GM21717 (cell line): ENCODE results near the gene IGDCC3.
"Not testable (repeated sequence)": the region's sequence is repeated elsewhere in the genome, so short reads cannot be mapped to it uniquely, and the experiment has no call there.

Experiments used
- ATAC-seq: cut with Tn5 transposase; IDR thresholded peaks from one replicate; pipeline ENCODE4 v1.9.1; 2021; ENCODE audit warnings: mild to moderate bottlenecking, moderate library complexity; ENCODE audit not compliant: unreplicated experiment

The IGDCC3 gene

DNA sequence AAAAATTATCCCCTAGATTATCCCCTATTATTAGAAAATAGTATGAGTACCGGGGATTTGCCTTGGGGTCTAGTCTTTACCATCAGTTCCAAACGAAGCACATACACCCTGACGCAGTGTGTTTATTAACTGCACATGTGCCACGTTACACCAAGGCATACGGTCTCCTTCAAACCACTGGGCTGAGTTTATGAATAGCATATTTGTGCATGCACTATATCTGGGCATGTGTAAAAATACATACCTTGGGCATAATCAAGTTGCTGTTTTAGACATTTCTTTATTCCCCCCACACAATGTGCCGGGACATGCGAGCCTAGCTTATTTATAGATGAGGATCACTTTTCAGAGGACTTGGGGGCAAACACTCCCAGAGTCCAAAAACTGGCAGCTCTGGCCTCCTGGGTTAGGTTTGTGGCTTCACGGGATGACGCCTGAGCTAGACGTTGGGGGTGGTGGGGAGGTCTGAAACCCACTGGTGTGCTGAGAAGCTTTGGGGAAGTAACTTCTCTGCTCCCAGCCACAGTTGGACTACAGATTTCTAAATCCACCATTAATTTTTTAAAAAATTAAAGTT is 28.7 kb upstream of the IGDCC3 start:
- ATAC-seq, result no peak

DNA sequence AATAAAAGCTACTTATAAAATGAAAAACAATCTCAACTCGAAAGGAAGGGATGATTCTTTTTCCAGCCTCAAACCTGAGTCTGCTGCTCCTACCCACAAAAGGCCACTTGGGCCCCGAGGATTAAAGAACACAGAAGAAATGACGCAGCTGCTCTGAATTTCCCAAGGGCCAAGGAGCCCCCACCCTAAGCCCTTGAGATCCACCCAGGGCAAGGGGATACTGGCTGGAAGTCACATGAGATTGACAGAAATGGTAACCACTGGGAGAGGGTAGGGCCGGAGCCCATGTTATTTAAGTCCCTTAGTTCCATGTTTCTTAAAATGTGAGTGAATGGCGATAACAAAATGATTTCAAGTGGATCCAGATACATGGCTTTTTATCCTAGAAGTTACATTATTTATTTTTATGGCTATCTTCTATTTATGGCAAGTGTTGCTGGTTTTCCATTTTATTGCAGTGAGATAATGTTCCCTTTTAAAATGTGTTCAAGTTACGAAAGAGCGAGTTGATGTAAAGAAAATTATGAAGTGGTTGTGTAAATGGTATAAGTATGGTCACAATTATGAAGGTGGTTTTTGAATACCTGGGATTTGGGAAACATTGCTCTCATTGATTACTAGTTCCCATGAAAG is 28.1 kb upstream of the IGDCC3 start:
- ATAC-seq, result no peak

DNA sequence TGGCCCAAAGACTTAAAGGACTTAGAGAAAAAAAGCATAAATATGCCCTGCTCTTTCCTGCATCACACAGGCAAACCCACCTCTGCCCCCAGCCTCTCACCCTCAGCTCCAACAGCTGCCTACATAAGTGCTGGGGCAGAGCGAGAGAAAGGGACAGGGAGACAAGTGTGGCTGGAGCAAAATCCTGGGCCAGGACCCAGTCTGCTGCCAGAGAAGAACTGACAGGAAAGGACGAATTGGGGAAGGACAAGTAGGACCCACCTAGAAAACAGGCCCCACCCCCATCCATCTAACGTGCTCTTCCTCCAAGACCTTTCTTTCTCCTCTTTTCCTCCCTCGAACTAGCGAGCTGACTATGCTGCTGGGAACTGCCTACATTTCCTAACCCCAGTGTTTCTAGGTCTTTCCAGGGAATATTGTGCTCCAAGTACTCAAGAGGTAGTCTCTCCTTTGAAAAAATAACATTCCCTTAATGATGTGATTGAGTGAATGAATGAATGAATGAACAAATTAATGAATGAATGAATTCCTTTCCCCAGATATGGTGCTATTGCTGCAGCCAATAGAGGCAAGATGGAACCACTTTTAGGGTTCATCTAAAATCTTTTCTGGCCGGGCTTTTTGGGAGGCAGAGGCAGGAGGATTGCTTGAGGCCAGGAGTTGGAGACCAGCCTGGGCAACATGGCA is 26.5 kb upstream of the IGDCC3 start:
- no peak for ATAC-seq

DNA sequence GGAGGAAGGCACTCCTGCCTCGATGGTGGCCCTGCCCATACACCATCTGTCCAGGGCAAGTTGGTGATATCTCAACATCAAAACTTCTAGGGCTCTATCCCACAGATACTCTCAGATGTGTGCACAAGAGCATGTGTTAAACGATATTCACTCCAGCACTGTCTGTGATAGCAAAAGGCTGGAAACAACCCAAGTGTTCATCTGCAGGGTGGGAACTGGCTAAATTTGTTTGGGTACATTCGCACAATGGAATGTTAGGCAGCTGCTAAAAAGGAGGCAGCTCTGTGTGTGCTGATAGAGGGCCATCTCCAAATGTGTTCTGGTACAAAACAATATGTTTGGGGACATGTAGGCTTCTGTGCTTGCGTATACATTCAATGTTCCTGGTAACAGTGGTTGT is 25.2 kb upstream of the IGDCC3 start:
- no peak for ATAC-seq

DNA sequence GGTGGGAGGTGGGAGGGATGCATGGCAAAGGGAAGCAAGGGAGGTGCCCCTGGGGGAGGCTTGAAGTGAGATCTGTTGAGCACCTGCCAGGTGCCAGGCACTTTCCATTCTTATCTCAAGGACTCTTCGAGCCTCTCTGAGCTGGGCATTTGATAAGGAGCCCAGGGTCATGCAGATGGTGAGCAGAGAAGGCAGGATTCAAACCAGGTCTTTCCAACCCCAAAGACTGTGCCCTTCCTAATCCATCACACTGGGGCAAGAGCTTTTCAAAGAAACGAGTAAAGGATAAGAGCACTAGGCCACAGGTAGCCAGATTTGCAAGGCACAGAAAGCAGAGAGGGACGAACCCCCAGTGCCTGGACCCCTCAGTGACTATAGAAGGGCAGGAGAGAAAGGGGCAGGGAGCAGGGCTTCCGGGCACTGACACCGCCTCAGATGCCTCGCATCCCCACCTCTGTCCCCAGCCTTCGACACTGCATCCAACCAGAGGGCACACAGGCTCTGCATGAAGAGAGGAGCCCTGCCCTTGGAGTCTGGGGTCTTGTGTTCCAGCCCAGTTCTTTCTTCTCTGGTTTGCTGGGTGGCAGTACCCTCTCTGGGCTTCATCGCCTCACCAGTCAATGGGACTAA is 23.9 kb upstream of the IGDCC3 start:
- ATAC-seq, result no peak

DNA sequence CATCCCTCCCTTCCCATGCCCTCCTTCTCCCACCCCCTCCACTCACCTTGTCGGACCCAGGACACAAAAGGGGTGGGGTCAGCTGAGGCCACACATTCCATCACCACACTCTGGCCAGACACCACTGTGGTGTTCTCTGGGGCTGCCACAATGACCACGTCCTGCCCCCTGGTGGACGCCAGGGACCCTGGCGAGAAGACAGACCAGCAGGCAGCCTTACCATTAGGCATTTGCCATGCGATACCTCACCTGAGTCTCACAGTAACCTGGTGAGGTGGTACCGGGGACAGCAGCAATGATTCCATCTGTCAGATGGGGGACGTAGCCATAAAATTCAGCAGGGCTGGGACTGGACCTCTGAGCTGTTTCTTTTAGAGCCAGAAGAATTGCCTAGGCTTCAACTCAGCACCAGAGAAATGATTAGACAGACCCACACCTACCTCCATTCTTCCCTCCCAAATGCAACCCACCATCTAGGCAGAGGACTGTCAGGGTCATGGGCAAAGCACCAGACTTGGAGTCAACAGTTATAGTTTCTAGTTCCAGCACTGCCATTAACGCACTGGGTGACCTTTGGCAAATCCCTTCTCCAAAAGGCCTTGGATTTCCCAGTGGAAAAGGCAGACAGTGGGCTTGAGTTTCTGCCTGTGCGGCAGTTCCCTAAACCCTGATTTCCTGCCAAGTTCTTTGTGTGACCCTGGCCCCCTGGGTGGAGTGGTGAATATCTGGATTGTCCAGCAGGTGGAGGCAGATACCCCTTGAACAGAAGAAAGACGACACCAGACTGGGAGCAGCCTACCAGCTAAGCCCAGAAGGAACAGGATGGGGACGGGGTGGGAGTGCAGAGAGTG is 23.2 kb upstream of the IGDCC3 start:
- ATAC-seq, result no peak

DNA sequence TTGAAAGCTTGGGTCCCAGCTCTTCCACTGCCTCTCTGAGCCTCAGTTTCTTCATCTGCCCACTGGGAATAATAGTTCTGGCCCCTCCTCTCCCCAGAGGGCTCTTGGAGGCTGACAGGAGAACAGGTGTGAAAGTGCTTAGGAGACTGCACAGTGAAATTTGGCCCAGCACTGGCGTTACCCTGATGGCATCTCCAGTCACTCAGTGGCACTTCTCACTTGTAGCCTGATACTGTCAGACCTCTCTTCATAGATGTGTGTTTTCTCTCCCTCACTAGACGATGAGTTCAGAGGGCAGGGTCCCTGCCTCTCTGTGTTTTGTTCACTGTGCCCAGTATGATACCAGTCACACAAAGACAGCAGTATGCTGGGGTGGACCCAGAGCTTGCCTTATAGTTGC is 22.2 kb upstream of the IGDCC3 start:
- ATAC-seq, result no peak

DNA sequence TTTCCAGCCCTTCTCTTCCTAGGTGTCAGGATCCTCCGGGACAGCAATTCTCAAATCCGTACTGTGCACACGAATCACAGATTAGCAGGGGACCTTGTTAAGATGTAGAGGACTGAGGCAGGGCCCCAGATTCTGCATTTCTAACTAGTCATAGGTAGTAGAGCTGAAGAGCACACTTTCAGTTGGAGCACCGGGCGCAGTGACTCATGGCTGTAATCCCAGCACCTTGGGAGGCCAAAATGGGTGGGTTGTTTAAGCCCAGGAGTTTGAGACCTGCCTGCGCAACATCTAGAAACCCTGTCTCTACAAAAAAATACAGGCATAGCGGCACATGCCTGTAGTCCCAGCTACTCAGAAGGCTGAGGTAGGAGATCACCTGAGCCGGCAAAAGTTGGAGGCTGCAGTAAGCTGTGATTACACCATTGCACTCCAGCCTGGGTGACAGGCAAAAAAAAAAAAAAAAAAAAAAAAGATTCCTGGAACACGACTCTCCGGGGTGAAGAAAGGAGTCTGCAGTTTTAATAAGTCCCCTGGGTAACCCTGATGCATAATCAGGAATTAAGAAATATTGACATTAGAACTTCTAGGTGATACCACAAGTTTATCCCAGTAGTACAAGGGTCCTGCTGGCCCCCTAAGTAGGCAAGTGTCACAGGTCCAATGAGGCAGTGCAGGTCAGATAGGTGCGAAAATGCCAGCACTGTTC is 21.4 kb upstream of the IGDCC3 start:
- ATAC-seq, result no peak

DNA sequence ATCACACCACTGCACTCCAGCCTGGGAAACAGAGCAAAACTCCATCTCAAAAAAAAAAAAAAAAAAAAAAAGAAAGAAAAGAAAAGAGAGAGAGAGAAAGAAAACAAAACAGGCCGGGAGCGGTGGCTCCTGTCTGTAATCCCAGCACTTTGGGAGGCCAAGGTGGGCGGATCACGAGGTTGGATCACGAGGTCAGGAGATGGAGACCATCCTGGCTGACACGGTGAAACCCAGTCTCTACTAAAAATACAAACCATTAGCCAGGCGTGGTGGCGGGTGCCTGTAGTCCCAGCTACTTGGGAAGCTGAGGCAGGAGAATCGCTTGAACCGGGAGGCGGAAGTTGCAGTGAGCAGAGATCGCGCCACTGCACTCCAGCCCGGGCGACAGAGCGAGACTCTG is 20.7 kb upstream of the IGDCC3 start:
- ATAC-seq, result not testable (repeated sequence)

DNA sequence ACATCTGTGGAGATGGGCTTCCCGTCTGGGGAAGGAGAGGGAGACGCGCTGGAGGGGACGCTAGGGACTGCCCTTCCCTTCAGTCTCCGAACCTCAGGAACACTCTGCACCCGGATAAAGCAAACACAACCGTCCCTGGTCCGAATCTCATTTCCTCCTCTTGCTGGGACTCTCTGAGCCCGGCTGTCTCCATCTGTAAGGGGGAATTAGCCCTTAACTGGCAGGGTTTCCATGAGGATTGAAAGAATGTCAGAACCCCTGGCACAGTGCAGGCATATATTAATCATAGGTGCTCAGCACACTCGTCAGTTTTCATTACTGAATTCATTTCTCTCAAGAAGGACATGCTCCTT is 19.1 kb upstream of the IGDCC3 start:
- ATAC-seq, result no peak

DNA sequence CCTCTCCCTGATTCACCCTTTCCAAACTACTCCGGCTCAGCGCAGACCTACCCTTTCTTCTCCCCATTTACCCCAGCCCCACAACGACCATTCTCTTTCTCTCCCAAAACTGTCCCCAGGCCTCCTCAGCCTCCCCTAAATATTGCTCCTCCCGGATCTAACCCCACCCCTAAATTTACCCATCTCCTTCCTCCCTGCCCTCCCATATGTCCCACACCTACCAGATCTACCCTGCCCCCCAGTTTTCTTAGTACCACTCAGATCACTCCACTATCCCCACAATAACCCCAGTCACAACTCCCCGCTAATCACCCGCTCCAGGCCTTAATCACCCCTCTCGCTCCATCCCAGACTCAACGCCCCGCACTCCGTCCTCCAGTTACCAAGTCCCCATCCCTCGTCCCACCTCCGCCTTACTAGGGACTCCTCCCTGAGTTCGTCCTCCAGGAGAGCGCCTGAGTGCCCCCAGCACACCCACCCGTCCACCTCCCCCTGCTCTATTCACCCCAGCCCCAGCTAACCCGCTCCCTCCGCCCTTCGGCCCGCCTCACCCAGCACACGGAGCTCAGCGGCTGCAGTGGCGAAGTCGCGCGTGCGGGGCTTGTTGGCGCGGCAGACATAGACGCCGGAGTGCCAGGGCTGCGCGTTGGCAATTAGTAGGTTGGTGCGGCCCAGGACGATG is 18.6 kb upstream of the IGDCC3 start:
- ATAC-seq, result no peak

DNA sequence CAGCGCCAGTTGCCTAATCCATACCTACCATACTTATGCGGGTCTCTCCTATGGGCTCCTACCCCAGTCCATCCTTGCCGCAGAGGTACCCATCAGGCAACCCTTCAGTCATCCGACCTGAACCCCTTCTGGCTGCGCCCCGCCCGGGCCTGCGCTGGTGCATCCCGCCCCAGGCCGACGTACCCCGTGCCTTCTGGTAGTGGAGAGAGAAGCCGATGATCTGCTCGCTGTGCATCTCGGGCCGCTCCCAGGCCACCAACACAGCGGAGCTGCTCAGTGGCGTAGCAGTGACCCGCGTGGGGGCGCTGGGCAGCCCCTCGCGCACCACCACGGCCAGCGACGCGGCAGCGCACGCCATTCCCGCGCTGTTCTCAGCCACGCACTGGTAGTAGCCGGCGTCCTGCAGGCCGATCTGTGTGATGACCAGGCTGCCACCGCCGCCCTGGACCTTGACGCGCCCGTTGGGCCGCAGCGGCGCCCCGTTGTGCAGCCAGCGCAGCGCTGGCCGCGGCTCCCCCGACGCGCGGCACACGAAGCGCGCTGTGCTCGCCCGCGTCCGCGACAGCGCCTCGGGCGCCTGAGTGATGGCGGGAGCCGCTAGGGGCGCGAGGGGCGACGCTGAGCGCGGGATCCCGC is 17.9 kb upstream of the IGDCC3 start:
- no peak for ATAC-seq

DNA sequence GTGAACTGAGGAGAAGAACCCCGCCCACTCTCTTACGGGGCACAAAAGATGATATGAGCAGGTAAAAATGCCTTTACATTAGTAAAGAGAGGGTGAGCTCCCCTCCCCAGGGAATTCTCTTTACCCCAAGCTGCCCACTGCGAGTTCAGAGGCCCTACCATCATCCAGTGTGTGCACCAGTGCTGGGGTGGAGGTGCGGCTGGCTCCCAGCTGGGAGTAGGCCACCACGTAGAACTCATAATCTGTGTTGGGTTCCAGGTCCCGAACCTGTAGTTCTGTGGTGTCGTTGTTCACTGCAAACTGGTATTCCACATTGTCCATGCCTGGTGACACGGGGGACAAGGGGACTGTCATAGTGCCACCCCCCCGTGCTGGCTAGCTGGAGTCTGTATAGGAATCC is 17.1 kb upstream of the IGDCC3 start:
- ATAC-seq, result no peak

DNA sequence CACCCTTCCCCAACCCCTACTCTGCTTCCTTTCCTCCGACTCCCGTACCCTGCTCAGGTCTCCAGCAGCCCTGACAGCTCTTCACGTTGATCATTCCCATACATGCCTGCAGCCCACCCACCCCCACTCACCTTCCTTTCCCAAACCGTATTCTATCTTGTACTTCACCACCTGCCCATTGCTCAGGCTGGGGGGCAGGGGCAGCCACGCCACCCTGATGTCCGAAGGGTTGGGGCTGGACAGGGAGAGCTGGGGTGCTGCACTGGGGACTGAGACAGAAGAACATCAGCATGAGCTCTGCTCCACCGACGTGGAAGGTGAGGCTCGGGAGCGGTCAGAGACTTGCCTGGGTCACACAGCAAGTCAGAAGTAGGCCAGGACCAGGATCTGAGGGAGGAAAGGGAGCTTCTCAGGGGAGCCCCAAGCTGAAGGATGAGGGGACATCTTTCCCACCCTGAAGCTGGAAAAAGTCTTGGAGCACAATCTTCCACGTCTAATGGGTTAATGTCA is 16.5 kb upstream of the IGDCC3 start:
- ATAC-seq, result no peak

DNA sequence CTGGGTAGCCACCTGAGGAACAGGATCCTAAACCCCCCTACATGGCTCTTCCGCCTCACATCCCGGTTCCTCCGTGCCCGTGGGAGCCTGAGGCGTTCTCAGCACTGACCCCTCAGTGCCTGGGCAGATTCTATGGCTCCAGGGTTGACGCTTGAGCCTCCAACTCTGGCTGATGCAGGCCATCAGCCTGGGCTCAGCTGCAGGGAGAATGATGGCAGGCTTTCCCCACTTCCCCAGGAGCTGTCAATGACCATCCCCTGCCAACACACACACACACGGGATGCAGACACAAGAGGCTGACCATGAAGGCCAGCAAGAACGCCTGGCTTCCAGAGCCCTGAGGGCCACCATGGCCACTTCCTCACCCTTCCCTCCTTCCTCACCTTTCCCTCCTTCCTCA is 15.8 kb upstream of the IGDCC3 start:
- no peak for ATAC-seq

DNA sequence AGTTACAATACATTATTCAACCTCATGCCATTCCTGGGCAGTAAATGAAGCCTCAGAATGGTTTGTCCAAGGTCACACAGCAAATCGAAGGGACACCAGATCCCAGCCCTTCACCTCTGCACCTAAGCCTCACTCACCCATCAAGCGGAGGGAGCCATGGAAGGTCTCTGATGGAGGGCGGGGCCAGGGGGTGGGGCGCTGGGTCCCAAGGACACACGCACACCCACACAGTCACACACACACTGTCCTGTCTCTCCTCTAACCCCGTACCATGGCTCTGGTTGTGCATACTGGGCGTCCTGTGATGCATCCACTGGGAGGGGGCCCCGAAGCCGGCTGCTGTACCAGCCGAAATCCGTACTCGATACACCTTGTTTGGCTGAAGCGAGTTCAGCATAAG is 15.3 kb upstream of the IGDCC3 start:
- no peak for ATAC-seq

DNA sequence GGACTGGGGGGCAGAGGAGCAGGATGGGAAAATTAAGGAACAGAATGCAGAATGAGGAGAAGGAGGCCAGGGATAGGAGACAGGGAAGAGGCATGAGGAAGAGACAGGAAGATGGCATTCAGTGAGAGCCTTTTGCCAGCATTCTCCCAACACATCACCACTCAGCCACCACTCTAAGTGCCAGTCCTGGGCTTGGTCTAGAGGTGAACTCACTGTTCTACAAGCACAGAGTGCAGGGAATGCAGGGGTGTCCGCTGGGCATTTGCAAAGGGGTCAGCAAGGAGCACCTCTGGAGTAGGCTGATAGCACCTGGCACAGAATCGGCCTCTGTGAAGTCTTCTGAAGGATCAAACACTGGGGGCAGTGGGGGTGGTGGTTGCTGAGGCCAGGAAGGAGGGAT is 14.6 kb upstream of the IGDCC3 start:
- ATAC-seq, result no peak

DNA sequence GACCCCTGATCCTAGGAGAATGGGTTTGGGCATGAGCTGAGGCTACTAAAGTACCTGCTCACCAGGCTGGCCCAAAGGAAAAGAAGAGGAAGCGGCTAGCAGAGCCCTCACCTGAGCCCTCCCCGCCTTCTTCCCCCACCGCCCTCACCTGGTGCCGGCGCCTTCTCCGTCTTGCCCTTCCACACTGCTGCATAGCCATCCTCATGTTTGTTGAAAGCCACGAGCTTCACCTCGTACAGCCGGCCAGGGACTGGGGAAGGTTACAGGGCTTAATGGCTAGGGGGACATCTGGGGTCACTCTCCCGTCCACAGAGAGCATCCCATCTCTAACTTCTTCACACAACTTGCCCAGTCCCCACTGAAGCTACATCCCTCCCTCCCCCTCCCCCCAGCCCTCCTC is 13.9 kb upstream of the IGDCC3 start:
- no peak for ATAC-seq

DNA sequence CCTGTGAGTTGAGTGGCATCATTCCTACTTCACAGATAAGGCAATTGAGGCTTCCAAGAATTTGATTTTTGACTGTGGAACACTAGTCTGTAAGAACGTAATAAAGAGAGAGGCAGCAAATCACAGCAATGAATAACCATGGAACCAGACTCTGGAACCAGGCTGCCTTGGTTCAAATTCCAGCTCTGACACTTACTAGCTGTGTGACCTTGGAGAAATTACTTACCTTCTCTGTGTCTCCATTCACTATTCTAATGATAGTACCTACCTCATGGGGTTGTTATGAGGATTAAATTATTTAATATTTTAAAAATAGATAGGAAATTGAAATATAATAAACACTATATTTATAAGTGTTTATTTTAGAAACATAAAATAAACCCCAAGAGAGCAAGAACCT is 12.6 kb upstream of the IGDCC3 start:
- ATAC-seq, result no peak

DNA sequence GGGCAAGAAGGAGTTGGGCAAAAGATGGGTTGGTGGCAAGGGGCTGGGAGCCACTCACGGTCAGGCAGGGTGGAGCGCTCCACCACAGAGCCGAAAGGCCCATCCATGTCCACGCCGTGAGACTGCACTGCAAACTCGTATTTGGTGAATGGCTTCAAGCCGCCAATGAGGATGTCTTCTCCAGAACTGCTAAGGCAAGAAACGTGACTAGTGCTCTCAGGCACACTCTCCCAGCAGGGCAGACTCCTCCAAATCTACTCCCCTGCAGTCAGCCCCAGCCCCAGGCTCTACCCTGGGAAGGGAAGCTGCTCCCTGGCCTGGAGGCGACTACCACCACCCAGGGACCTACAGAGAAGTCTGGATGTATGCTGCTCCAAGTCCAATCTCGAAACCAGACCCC is 11.4 kb upstream of the IGDCC3 start:
- no peak for ATAC-seq
